CD14-positive monocyte (primary cell): ENCODE measurements around the gene RPS6KA2. TPM values are rescaled to one million over a fixed set of nuclear protein-coding genes. Genes with fewer than 3 reads are reported as not detected.

ENCODE experiments used
- DNase-seq, 3 donors: peaks; one replicate each; pipeline ENCODE4 v3.0.0-alpha.2; 2011 to 2022
- H2AFZ ChIP-seq: 2 replicates; pipeline ENCODE4 v1.6.0; 2012; ENCODE audit warnings: mild to moderate bottlenecking, low read depth, low read length, inconsistent platforms; ENCODE audit not compliant: insufficient read depth, poor library complexity, severe bottlenecking
- H3K27ac ChIP-seq, 2 donors: 1 replicate in 1 of 2; 2 replicates in 1 of 2; pipeline ENCODE4 v1.5.1; 2012 to 2013; ENCODE audit warnings: low read length in 2 of 2, control low read depth in 1 of 2, inconsistent platforms in 1 of 2, low read depth in 1 of 2, mild to moderate bottlenecking in 1 of 2
- H3K27me3 ChIP-seq, 2 donors: one replicate each; pipeline versions ENCODE4 v1.6.0 to v1.6.1; 2011 to 2013; ENCODE audit warnings: low read length in 2 of 2; ENCODE audit not compliant: control insufficient read depth in 2 of 2, insufficient read depth in 2 of 2
- H3K36me3 ChIP-seq, 2 donors: replicated peaks in 1 of 2; 1 replicate in 1 of 2; 2 replicates in 1 of 2; pipeline versions ENCODE4 v1.5.1 to v1.6.1; 2012 to 2013; ENCODE audit warnings: low read length in 2 of 2, control low read depth in 1 of 2, inconsistent platforms in 1 of 2, mild to moderate bottlenecking in 1 of 2; ENCODE audit not compliant: insufficient read depth in 2 of 2, control insufficient read depth in 1 of 2
- H3K4me1 ChIP-seq, 2 donors: 1 replicate in 1 of 2; 2 replicates in 1 of 2; pipeline versions ENCODE4 v1.5.1 to v1.6.1; 2012 to 2013; ENCODE audit warnings: low read length in 2 of 2, control low read depth in 1 of 2, inconsistent platforms in 1 of 2, mild to moderate bottlenecking in 1 of 2, moderate library complexity in 1 of 2; ENCODE audit not compliant: insufficient read depth in 2 of 2, control insufficient read depth in 1 of 2
- H3K4me2 ChIP-seq: replicated peaks from 2 replicates; pipeline ENCODE3; 2012; ENCODE audit warnings: low read length, moderate library complexity, mild to moderate bottlenecking; ENCODE audit not compliant: poor library complexity, severe bottlenecking; ENCODE audit errors: extremely low read depth
- H3K4me3 ChIP-seq, 3 experiments: fragments of 200-600 bp in 1 of 3; sonication (generic) in 1 of 3; replicated peaks in 1 of 3; 1 replicate in 2 of 3; 2 replicates in 1 of 3; pipeline ENCODE4 v1.5.1; 2011 to 2013; ENCODE audit warnings: low read length in 3 of 3, mild to moderate bottlenecking in 3 of 3, control low read depth in 2 of 3, low read depth in 2 of 3, inconsistent platforms in 1 of 3, moderate library complexity in 1 of 3
- H3K79me2 ChIP-seq: 2 replicates; pipeline ENCODE4 v1.6.0; 2012; ENCODE audit warnings: mild to moderate bottlenecking, control low read depth, inconsistent platforms, low read length, moderate library complexity; ENCODE audit not compliant: insufficient read depth
- H3K9ac ChIP-seq: 2 replicates; pipeline ENCODE4 v1.6.0; 2017; ENCODE audit warnings: low read length, mild to moderate bottlenecking; ENCODE audit not compliant: insufficient read depth, poor library complexity, severe bottlenecking
- H3K9me3 ChIP-seq, 2 donors: replicated peaks in 1 of 2; 1 replicate in 1 of 2; 2 replicates in 1 of 2; pipeline versions ENCODE4 v1.5.1 to v1.6.1; 2012 to 2013; ENCODE audit warnings: low read length in 2 of 2, control low read depth in 1 of 2; ENCODE audit not compliant: control insufficient read depth in 1 of 2, insufficient read depth in 1 of 2
- H4K20me1 ChIP-seq: 2 replicates; pipeline ENCODE4 v1.6.0; 2012; ENCODE audit warnings: mild to moderate bottlenecking, low read length, control low read depth, moderate library complexity; ENCODE audit not compliant: insufficient read depth
- H3K27ac Mint-ChIP-seq, 7 donors: one replicate each; pipeline ENCODE4 v1.8.0; 2020; ENCODE audit warnings: mild to moderate bottlenecking in 7 of 7, mixed read lengths in 7 of 7, moderate library complexity in 6 of 7, inconsistent platforms in 2 of 7
- H3K27me3 Mint-ChIP-seq, 3 donors: one replicate each; pipeline ENCODE4 v1.8.0; 2021 to 2022; ENCODE audit warnings: low read depth in 3 of 3, mild to moderate bottlenecking in 3 of 3, mixed read lengths in 3 of 3, moderate library complexity in 3 of 3, inconsistent platforms in 1 of 3
- H3K36me3 Mint-ChIP-seq, 2 donors: one replicate each; pipeline ENCODE4 v1.8.0; 2020; ENCODE audit warnings: mixed read lengths in 2 of 2, inconsistent platforms in 1 of 2, mild to moderate bottlenecking in 1 of 2
- H3K4me1 Mint-ChIP-seq: one replicate; pipeline ENCODE4 v1.8.0; 2020; ENCODE audit warnings: mild to moderate bottlenecking, mixed read lengths
- H3K4me3 Mint-ChIP-seq, 2 donors: one replicate each; pipeline ENCODE4 v1.8.0; 2020; ENCODE audit warnings: mild to moderate bottlenecking in 2 of 2, mixed read lengths in 2 of 2, moderate library complexity in 1 of 2
- H3K9me3 Mint-ChIP-seq, 7 donors: one replicate each; pipeline ENCODE4 v1.8.0; 2020 to 2022; ENCODE audit warnings: mixed read lengths in 7 of 7, mild to moderate bottlenecking in 6 of 7, moderate library complexity in 6 of 7, inconsistent platforms in 2 of 7
- WGBS: methylation state at CpG from one replicate; pipeline ENCODE4 v1.1.5; 2013; ENCODE audit warnings: missing lambda C conversion rate; ENCODE audit not compliant: insufficient coverage; 5-methylcytosine and 5-hydroxymethylcytosine counted together
- intact Hi-C, 2 donors: fragments of 100-400 bp; cut with micrococcal nuclease; formaldehyde crosslinking; loops; one replicate each; pipeline versions ENCODE4 v1.15.0 to v1.15.1; 2023
- polyA plus RNA-seq, 3 donors: library from polyadenylated mRNA; depleted of rRNA in 1 of 3; unstranded in 2 of 3; stranded (reverse) in 1 of 3; fragments of 300-500 nt in 2 of 3; fragments of >200 nt in 1 of 3; fragmentation: Illumina TruSeq in 2 of 3; gene quantifications; 1 replicate in 2 of 3; 2 replicates in 1 of 3; pipeline ENCODE4 v1.2.3, GENCODE V29; 2012 to 2021
- TF ChIP-seq, protein P1 (sequence below): fragments of 200-600 bp; IDR thresholded peaks from one replicate; pipeline ENCODE4 v1.8.0; 2022; ENCODE audit warnings: antibody characterized with exemption, mild to moderate bottlenecking

The RPS6KA2 gene
- polyA plus RNA-seq, 3 donors, result 1.4 to 3.1 (median 1.9) TPM

- Histone ChIP-seq H3K4me1 (peaks cover 16 to 20% of the 10 kb centered on the region in 2 donors), H3K27ac (no peak overlapping the region), H3K9ac (no peak overlapping the region), H2AFZ (no peak overlapping the region), H3K79me2 (no peaks in the 10 kb centered on the region), H3K36me3 (no peaks in the 10 kb centered on the region), H3K27me3 (no peaks in the 10 kb centered on the region), H3K4me2 (no peak overlapping the region), H3K9me3 (peaks cover 0 to 13% of the 10 kb centered on the region in 2 donors), H4K20me1 (no peaks in the 10 kb centered on the region), H3K4me3 (no peak overlapping the region)
- DNase-seq, result no peak
- WGBS, result 97% methylated on average over 7 of the region's 11 CpGs
- Mint-ChIP-seq H3K4me3 (no peak overlapping the region), H3K9me3 (peaks cover under 1 to 11% (median 8%) of the 10 kb centered on the region in 7 donors), H3K4me1 (peaks cover 20% of the 10 kb centered on the region), H3K36me3 (no peaks in the 10 kb centered on the region), H3K27me3 (peaks cover 0 to 2% (median 1%) of the 10 kb centered on the region in 3 donors), H3K27ac (no peak overlapping the region)
- TF ChIP-seq, protein P1, sequence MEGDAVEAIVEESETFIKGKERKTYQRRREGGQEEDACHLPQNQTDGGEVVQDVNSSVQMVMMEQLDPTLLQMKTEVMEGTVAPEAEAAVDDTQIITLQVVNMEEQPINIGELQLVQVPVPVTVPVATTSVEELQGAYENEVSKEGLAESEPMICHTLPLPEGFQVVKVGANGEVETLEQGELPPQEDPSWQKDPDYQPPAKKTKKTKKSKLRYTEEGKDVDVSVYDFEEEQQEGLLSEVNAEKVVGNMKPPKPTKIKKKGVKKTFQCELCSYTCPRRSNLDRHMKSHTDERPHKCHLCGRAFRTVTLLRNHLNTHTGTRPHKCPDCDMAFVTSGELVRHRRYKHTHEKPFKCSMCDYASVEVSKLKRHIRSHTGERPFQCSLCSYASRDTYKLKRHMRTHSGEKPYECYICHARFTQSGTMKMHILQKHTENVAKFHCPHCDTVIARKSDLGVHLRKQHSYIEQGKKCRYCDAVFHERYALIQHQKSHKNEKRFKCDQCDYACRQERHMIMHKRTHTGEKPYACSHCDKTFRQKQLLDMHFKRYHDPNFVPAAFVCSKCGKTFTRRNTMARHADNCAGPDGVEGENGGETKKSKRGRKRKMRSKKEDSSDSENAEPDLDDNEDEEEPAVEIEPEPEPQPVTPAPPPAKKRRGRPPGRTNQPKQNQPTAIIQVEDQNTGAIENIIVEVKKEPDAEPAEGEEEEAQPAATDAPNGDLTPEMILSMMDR, result no peak
- intact Hi-C loops, result no loop called here
Observed at GRCh38 chr6:166581091-166581511, 46.0 kb downstream of the RPS6KA2 start.

GRCh38 chr6:166580076-166581050 is 46.7 kb downstream of the RPS6KA2 start:
- Mint-ChIP-seq H3K4me3 (no peak overlapping the region), H3K36me3 (no peaks in the 10 kb centered on the region), H3K4me1 (peaks cover 20% of the 10 kb centered on the region), H3K27ac (peak overlapping the region in 1 of 7 donors; percentile 10), H3K9me3 (peaks cover 2 to 11% (median 10%) of the 10 kb centered on the region in 7 donors), H3K27me3 (peaks cover 0 to 2% (median 1%) of the 10 kb centered on the region in 3 donors)
- no peaks in the 10 kb centered on the region for H3K79me2 ChIP-seq
- H3K27me3 ChIP-seq, result no peaks in the 10 kb centered on the region
- no peak overlapping the region for H2AFZ ChIP-seq
- peaks cover 16 to 20% of the 10 kb centered on the region in 2 donors for H3K4me1 ChIP-seq
- no peaks in the 10 kb centered on the region for H4K20me1 ChIP-seq
- no peaks in the 10 kb centered on the region for H3K36me3 ChIP-seq
- H3K9me3 ChIP-seq, result peaks cover 0 to 14% of the 10 kb centered on the region in 2 donors
- no peak overlapping the region for H3K9ac ChIP-seq
- H3K4me2 ChIP-seq, result no peak overlapping the region
- 100% methylated on average over 6 of the region's 17 CpGs for WGBS
- no peak overlapping the region for H3K4me3 ChIP-seq
- no peak for DNase-seq
- TF ChIP-seq, protein P1, result no peak
- H3K27ac ChIP-seq, result no peak overlapping the region
- intact Hi-C loops, result no loop called here
